Nephron (organoid): Measurements from ENCODE around the gene SPTLC3.

Experiments
- H3K27ac Mint-ChIP-seq, 3 experiments: 2 replicates each; pipeline ENCODE4 v1.8.0; 2020; ENCODE audit warnings: mixed read lengths in 3 of 3, mild to moderate bottlenecking in 2 of 3, moderate library complexity in 1 of 3
- H3K27me3 Mint-ChIP-seq: 2 replicates; pipeline ENCODE4 v1.8.0; 2021; ENCODE audit warnings: low read depth, mild to moderate bottlenecking, moderate library complexity, mixed read lengths
- H3K36me3 Mint-ChIP-seq: 2 replicates; pipeline ENCODE4 v1.8.0; 2020; ENCODE audit warnings: low read depth, mixed read lengths
- H3K4me1 Mint-ChIP-seq: 2 replicates; pipeline ENCODE4 v1.8.0; 2020; ENCODE audit warnings: mixed read lengths
- H3K4me3 Mint-ChIP-seq, 3 experiments: 2 replicates each; pipeline ENCODE4 v1.8.0; 2020; ENCODE audit warnings: mild to moderate bottlenecking in 3 of 3, mixed read lengths in 3 of 3, moderate library complexity in 2 of 3
- H3K9me3 Mint-ChIP-seq: 2 replicates; pipeline ENCODE4 v1.8.0; 2020; ENCODE audit warnings: mixed read lengths
- CTCF ChIP-seq, 3 experiments: fragments of 200-600 bp; sonication (generic); IDR thresholded peaks; one replicate each; pipeline ENCODE4 v1.5.0; 2021; ENCODE audit warnings: antibody characterized with exemption in 3 of 3; ENCODE audit not compliant: unreplicated experiment in 3 of 3

The SPTLC3 gene

GRCh38 chr20:13139459-13140150, 130.8 kb downstream of the SPTLC3 start:
- Mint-ChIP-seq H3K27ac (no peak overlapping the region), H3K27me3 (no peaks in the 10 kb centered on the region), H3K9me3 (no peaks in the 10 kb centered on the region), H3K36me3 (peaks cover 8% of the 10 kb centered on the region), H3K4me1 (peaks cover 24% of the 10 kb centered on the region), H3K4me3 (no peak overlapping the region)
- TF ChIP-seq CTCF (IDR thresholded peaks at IDR 0.05; ENCODE audit: unreplicated experiment in 3 of 3), result no peak

GRCh38 chr20:13140201-13140600, 131.4 kb downstream of the SPTLC3 start:
- Mint-ChIP-seq H3K36me3 (peaks cover 11% of the 10 kb centered on the region), H3K9me3 (no peaks in the 10 kb centered on the region), H3K27me3 (no peaks in the 10 kb centered on the region), H3K4me3 (no peak overlapping the region), H3K27ac (no peak overlapping the region), H3K4me1 (peaks cover 24% of the 10 kb centered on the region)
- no peak for TF ChIP-seq CTCF (IDR thresholded peaks at IDR 0.05; ENCODE audit: unreplicated experiment in 3 of 3)

GRCh38 chr20:13140775-13141174, 132.0 kb downstream of the SPTLC3 start:
- Mint-ChIP-seq H3K9me3 (no peaks in the 10 kb centered on the region), H3K4me3 (no peak overlapping the region), H3K4me1 (peaks cover 24% of the 10 kb centered on the region), H3K36me3 (peaks cover 9% of the 10 kb centered on the region), H3K27ac (peak overlapping the region in 1 of 3 experiments; percentile 68), H3K27me3 (no peaks in the 10 kb centered on the region)
- TF ChIP-seq CTCF (IDR thresholded peaks at IDR 0.05; ENCODE audit: unreplicated experiment in 3 of 3), result no peak

- H3K4me1 Mint-ChIP-seq, result peaks cover 24% of the 10 kb centered on the region
- H3K27ac Mint-ChIP-seq, result peak overlapping the region in 1 of 3 experiments; percentile 68
- H3K9me3 Mint-ChIP-seq, result no peaks in the 10 kb centered on the region
- TF ChIP-seq CTCF (IDR thresholded peaks at IDR 0.05; ENCODE audit: unreplicated experiment in 3 of 3), result no peak
- H3K27me3 Mint-ChIP-seq, result no peaks in the 10 kb centered on the region
- H3K36me3 Mint-ChIP-seq, result peaks cover 9% of the 10 kb centered on the region
- H3K4me3 Mint-ChIP-seq, result no peak overlapping the region
These were observed 132.8 kb downstream of the SPTLC3 start for GRCh38 chr20:13141546-13141945.

- Mint-ChIP-seq H3K27me3 (no peaks in the 10 kb centered on the region), H3K36me3 (peaks cover 10% of the 10 kb centered on the region), H3K4me1 (peaks cover 28% of the 10 kb centered on the region), H3K27ac (peak overlapping the region in 2 of 3 experiments; percentile 23 to 68), H3K9me3 (no peaks in the 10 kb centered on the region), H3K4me3 (no peak overlapping the region)
- TF ChIP-seq CTCF (IDR thresholded peaks at IDR 0.05; ENCODE audit: unreplicated experiment in 3 of 3), result no peak
These were observed 133.4 kb downstream of the SPTLC3 start for GRCh38 chr20:13142143-13142542.
